ENCODE data around the gene MKNK1.

The MKNK1 gene

DNA sequence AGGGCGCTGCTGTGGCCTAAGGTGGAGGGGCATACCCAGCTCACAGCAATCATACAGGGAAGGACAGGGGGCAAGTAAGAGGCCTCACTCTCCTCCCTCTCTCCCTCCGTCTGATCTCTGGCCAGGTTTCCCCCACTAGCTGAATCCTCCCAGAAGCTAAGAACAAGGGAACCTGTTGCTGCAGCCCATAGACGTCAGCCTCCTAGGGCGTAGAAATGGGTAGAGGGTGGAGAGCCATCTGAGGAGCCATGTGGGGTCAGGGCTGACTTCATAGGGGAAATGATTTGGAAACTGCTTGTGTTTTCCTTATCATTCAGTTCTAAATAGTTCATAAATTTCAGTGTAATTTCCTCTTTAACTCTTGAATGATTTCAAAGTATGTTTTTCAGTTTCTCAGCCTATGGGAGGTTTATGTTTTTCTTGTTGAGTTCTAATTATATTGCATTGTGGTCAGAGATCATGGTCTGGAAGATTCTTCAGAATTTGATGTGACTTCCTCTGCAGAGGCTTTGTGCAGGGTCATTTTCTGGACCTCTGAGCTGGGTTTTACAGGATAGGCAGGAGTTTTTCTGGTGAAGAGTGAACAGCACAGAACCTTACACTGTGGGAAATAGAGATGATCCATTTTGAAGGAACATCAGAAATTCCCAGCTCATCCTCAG is 14.8 kb upstream of the MKNK1 start:
- TF ChIP-seq RARB (CRISPR knock-in tag; IDR thresholded peaks at IDR 0.05) (no peak), GLIS3 (CRISPR knock-in tag; IDR thresholded peaks at IDR 0.05) (no peak), TOX (CRISPR knock-in tag; IDR thresholded peaks at IDR 0.05; ENCODE audit: borderline replicate concordance) (no peak), ZC3H10 (CRISPR knock-in tag; IDR thresholded peaks at IDR 0.05) (no peak), ZNF8 (CRISPR knock-in tag; IDR thresholded peaks at IDR 0.05) (no peak), TCF4 (CRISPR knock-in tag; IDR thresholded peaks at IDR 0.05; ENCODE audit: borderline replicate concordance) (no peak)
- TF ChIP-seq, protein P1, sequence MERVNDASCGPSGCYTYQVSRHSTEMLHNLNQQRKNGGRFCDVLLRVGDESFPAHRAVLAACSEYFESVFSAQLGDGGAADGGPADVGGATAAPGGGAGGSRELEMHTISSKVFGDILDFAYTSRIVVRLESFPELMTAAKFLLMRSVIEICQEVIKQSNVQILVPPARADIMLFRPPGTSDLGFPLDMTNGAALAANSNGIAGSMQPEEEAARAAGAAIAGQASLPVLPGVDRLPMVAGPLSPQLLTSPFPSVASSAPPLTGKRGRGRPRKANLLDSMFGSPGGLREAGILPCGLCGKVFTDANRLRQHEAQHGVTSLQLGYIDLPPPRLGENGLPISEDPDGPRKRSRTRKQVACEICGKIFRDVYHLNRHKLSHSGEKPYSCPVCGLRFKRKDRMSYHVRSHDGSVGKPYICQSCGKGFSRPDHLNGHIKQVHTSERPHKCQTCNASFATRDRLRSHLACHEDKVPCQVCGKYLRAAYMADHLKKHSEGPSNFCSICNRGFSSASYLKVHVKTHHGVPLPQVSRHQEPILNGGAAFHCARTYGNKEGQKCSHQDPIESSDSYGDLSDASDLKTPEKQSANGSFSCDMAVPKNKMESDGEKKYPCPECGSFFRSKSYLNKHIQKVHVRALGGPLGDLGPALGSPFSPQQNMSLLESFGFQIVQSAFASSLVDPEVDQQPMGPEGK (CRISPR knock-in tag; IDR thresholded peaks at IDR 0.05; ENCODE audit: borderline replicate concordance) = no peak
- TF ChIP-seq, protein P2, sequence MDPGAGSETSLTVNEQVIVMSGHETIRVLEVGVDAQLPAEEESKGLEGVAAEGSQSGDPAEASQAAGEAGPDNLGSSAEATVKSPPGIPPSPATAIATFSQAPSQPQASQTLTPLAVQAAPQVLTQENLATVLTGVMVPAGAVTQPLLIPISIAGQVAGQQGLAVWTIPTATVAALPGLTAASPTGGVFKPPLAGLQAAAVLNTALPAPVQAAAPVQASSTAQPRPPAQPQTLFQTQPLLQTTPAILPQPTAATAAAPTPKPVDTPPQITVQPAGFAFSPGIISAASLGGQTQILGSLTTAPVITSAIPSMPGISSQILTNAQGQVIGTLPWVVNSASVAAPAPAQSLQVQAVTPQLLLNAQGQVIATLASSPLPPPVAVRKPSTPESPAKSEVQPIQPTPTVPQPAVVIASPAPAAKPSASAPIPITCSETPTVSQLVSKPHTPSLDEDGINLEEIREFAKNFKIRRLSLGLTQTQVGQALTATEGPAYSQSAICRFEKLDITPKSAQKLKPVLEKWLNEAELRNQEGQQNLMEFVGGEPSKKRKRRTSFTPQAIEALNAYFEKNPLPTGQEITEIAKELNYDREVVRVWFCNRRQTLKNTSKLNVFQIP (CRISPR knock-in tag; IDR thresholded peaks at IDR 0.05; ENCODE audit: borderline replicate concordance, low read depth) = no peak
- ATAC-seq = no peak

DNA sequence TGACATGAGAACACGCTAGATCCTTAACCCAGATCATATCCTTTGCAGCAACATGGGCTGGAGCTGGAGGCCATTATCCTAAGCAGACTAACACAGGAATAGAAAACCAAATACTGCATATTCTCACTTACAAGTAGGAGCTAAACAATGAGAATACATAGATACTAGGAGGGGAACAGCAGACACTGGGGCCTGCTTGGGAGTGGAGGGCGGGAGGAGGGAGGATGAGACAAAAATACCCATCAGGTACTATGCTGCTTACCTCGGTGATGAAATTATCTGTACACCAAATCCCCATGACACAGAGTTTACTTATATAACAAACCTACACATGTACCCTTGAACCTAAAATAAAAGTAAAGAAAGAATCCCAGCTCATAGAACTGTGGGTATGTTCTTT is 13.8 kb upstream of the MKNK1 start:
- no peak for ATAC-seq
- TF ChIP-seq ZFP30 (CRISPR knock-in tag; IDR thresholded peaks at IDR 0.05) (no peak), OSR1 (CRISPR knock-in tag; IDR thresholded peaks at IDR 0.05) (no peak), ISL1 (CRISPR knock-in tag; IDR thresholded peaks at IDR 0.05) (no peak), ZNF565 (CRISPR knock-in tag; conservative IDR thresholded peaks at IDR 0.05; ENCODE audit: low read depth) (no peak), ZC3H10 (CRISPR knock-in tag; IDR thresholded peaks at IDR 0.05) (no peak)
- TF ChIP-seq, protein P3, sequence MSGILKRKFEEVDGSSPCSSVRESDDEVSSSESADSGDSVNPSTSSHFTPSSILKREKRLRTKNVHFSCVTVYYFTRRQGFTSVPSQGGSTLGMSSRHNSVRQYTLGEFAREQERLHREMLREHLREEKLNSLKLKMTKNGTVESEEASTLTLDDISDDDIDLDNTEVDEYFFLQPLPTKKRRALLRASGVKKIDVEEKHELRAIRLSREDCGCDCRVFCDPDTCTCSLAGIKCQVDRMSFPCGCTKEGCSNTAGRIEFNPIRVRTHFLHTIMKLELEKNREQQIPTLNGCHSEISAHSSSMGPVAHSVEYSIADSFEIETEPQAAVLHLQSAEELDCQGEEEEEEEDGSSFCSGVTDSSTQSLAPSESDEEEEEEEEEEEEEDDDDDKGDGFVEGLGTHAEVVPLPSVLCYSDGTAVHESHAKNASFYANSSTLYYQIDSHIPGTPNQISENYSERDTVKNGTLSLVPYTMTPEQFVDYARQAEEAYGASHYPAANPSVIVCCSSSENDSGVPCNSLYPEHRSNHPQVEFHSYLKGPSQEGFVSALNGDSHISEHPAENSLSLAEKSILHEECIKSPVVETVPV (CRISPR knock-in tag; IDR thresholded peaks at IDR 0.05) = no peak
- TF ChIP-seq, protein P4, sequence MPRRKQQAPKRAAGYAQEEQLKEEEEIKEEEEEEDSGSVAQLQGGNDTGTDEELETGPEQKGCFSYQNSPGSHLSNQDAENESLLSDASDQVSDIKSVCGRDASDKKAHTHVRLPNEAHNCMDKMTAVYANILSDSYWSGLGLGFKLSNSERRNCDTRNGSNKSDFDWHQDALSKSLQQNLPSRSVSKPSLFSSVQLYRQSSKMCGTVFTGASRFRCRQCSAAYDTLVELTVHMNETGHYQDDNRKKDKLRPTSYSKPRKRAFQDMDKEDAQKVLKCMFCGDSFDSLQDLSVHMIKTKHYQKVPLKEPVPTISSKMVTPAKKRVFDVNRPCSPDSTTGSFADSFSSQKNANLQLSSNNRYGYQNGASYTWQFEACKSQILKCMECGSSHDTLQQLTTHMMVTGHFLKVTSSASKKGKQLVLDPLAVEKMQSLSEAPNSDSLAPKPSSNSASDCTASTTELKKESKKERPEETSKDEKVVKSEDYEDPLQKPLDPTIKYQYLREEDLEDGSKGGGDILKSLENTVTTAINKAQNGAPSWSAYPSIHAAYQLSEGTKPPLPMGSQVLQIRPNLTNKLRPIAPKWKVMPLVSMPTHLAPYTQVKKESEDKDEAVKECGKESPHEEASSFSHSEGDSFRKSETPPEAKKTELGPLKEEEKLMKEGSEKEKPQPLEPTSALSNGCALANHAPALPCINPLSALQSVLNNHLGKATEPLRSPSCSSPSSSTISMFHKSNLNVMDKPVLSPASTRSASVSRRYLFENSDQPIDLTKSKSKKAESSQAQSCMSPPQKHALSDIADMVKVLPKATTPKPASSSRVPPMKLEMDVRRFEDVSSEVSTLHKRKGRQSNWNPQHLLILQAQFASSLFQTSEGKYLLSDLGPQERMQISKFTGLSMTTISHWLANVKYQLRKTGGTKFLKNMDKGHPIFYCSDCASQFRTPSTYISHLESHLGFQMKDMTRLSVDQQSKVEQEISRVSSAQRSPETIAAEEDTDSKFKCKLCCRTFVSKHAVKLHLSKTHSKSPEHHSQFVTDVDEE (CRISPR knock-in tag; IDR thresholded peaks at IDR 0.05) = no peak
- TF ChIP-seq, protein P2 (CRISPR knock-in tag; IDR thresholded peaks at IDR 0.05; ENCODE audit: borderline replicate concordance, low read depth) = no peak
- TF ChIP-seq, protein P5, sequence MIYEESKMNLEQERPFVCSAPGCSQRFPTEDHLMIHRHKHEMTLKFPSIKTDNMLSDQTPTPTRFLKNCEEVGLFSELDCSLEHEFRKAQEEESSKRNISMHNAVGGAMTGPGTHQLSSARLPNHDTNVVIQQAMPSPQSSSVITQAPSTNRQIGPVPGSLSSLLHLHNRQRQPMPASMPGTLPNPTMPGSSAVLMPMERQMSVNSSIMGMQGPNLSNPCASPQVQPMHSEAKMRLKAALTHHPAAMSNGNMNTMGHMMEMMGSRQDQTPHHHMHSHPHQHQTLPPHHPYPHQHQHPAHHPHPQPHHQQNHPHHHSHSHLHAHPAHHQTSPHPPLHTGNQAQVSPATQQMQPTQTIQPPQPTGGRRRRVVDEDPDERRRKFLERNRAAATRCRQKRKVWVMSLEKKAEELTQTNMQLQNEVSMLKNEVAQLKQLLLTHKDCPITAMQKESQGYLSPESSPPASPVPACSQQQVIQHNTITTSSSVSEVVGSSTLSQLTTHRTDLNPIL (CRISPR knock-in tag; IDR thresholded peaks at IDR 0.05; ENCODE audit: low read depth) = no peak

DNA sequence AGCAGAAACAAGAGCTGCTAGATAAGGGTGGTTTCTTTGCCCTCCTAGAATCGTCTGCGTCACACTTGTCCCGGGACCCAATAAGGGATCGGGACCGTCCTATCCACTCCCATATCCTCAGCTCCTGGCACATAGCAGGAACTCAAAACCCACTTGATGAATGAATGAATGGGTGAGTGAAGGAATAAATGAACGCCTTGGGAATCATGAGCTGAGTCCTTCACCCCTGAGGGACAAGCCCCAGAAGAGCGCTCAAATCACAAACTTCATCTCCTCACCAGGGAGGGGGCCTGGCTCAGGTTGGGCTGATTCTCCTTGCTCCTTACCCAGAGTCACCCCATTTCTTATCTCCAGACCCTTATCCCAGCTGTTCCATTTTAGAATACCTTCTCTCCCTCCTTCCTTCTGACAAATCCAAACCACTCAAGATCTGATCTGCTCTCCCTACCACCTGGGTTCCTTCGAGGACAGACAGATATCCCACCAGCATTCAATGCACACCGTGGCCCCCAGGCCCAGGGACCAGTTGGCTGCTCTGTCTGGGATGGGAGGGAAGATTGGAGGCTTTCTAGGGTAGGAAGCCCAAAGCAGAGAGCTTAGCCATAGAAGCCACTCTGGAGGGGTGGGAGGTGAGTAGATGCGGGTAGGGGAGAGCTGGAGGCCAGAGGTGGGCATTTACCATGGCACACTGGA is 13.2 kb upstream of the MKNK1 start:
- peak; percentile 62 for ATAC-seq
- no peak for TF ChIP-seq TOX (CRISPR knock-in tag; IDR thresholded peaks at IDR 0.05; ENCODE audit: borderline replicate concordance)
- TF ChIP-seq PPARA (CRISPR knock-in tag; IDR thresholded peaks at IDR 0.05; ENCODE audit: borderline replicate concordance) = no peak
- TF ChIP-seq TCF4 (CRISPR knock-in tag; IDR thresholded peaks at IDR 0.05; ENCODE audit: borderline replicate concordance) = no peak
- no peak for TF ChIP-seq ZC3H10 (CRISPR knock-in tag; IDR thresholded peaks at IDR 0.05)
- no peak for TF ChIP-seq BACH2 (CRISPR knock-in tag; IDR thresholded peaks at IDR 0.05; ENCODE audit: borderline replicate concordance)
- TF ChIP-seq ZNF70 (CRISPR knock-in tag; IDR thresholded peaks at IDR 0.05) = no peak
- TF ChIP-seq RARB (CRISPR knock-in tag; IDR thresholded peaks at IDR 0.05) = no peak
- TF ChIP-seq ARNTL (CRISPR knock-in tag; IDR thresholded peaks at IDR 0.05; ENCODE audit: borderline replicate concordance, low read depth) = no peak
- TF ChIP-seq, protein P1 (CRISPR knock-in tag; IDR thresholded peaks at IDR 0.05; ENCODE audit: borderline replicate concordance) = no peak
- TF ChIP-seq, protein P5 (CRISPR knock-in tag; IDR thresholded peaks at IDR 0.05; ENCODE audit: low read depth) = no peak
- TF ChIP-seq ZFP3 (CRISPR knock-in tag; IDR thresholded peaks at IDR 0.05) = no peak
